SK-N-SH (cell line): Measurements from ENCODE around the gene AFAP1. TPM values are rescaled to one million over a fixed set of nuclear protein-coding genes. Genes with fewer than 3 reads are reported as not detected.

Experiments
- CTCF ChIA-PET: fragments of 300-600, 350-600 bp; formaldehyde crosslinking; extraction: SDS; loops from one replicate; lab custom pipeline; 2021; lab: Yijun Ruan, JAX
- POLR2A ChIA-PET: fragments of 350-600 bp; sonication (Branson Sonifier 250); formaldehyde crosslinking; extraction: SDS; loops from one replicate; lab custom pipeline; 2020; ENCODE audit warnings: antibody characterized with exemption, inconsistent platforms; lab: Yijun Ruan, JAX
- DNase-seq: peaks from one replicate; pipeline ENCODE4 v3.0.0; 2012
- H2AFZ ChIP-seq: fragments of 200-600 bp; sonication (generic); 2 replicates; pipeline ENCODE4 v1.8.1; 2016; ENCODE audit warnings: antibody characterized with exemption, mild to moderate bottlenecking, low read depth
- H3F3A ChIP-seq: fragments of 200-600 bp; sonication (generic); replicated peaks from 2 replicates; pipeline ENCODE3; 2016; ENCODE audit warnings: antibody characterized with exemption, mild to moderate bottlenecking; ENCODE audit not compliant: insufficient read depth
- H3K27ac ChIP-seq, 2 experiments: fragments of 200-500 bp in 1 of 2; fragments of 200-600 bp in 1 of 2; sonication (Bioruptor generic) in 1 of 2; sonication (generic), shearing (Covaris generic) in 1 of 2; 2 replicates each; pipeline versions ENCODE4 v1.5.1 to v1.6.1; 2014 to 2016; ENCODE audit warnings: low read depth in 2 of 2, inconsistent platforms in 1 of 2, low read length in 1 of 2, mild to moderate bottlenecking in 1 of 2, mixed read lengths in 1 of 2
- H3K27me3 ChIP-seq: fragments of 200-600 bp; sonication (generic), shearing (Covaris generic); 2 replicates; pipeline ENCODE4 v1.6.1; 2016; ENCODE audit warnings: mixed run types; ENCODE audit not compliant: insufficient read depth
- H3K36me3 ChIP-seq, 2 experiments: fragments of 200-500 bp in 1 of 2; fragments of 200-600 bp in 1 of 2; sonication (Bioruptor generic) in 1 of 2; sonication (generic) in 1 of 2; replicated peaks in 1 of 2; 2 replicates each; pipeline versions ENCODE3 to v1.5.1; 2014 to 2016; ENCODE audit warnings: low read length in 1 of 2, mild to moderate bottlenecking in 1 of 2; ENCODE audit not compliant: insufficient read depth in 2 of 2, control insufficient read depth in 1 of 2
- H3K4me1 ChIP-seq, 2 experiments: fragments of 200-500 bp in 1 of 2; fragments of 200-600 bp in 1 of 2; sonication (Bioruptor generic) in 1 of 2; sonication (generic), shearing (Covaris generic) in 1 of 2; 2 replicates each; pipeline versions ENCODE4 v1.5.1 to v1.6.1; 2014 to 2016; ENCODE audit warnings: low read depth in 1 of 2, low read length in 1 of 2, mixed run types in 1 of 2; ENCODE audit not compliant: insufficient read depth in 2 of 2, control insufficient read depth in 1 of 2
- H3K4me2 ChIP-seq: fragments of 200-600 bp; sonication (generic), shearing (Covaris generic); 2 replicates; pipeline ENCODE4 v1.6.1; 2017; ENCODE audit warnings: mixed run types
- H3K4me3 ChIP-seq, 2 experiments: fragments of 200-500 bp in 1 of 2; fragments of 200-600 bp in 1 of 2; sonication (Bioruptor generic) in 1 of 2; sonication (generic), shearing (Covaris generic) in 1 of 2; 2 replicates each; pipeline versions ENCODE4 v1.5.1 to v1.8.1; 2014 to 2016; ENCODE audit warnings: low read depth in 2 of 2, inconsistent platforms in 1 of 2, low read length in 1 of 2, mild to moderate bottlenecking in 1 of 2, mixed read lengths in 1 of 2, moderate library complexity in 1 of 2
- H3K79me2 ChIP-seq: fragments of 200-600 bp; sonication (generic); 2 replicates; pipeline ENCODE4 v1.8.1; 2017; ENCODE audit warnings: mild to moderate bottlenecking; ENCODE audit not compliant: insufficient read depth
- H3K9ac ChIP-seq: fragments of 200-600 bp; sonication (generic); 2 replicates; pipeline ENCODE4 v1.6.1; 2017; ENCODE audit warnings: mixed run types
- H3K9me2 ChIP-seq: fragments of 200-600 bp; sonication (generic); 2 replicates; pipeline ENCODE4 v1.6.1; 2017; ENCODE audit warnings: mixed run types
- H3K9me3 ChIP-seq: fragments of 200-600 bp; sonication (generic); 2 replicates; pipeline ENCODE4 v1.6.1; 2017; ENCODE audit warnings: mixed run types, mild to moderate bottlenecking, moderate library complexity
- H4K20me1 ChIP-seq: fragments of 200-600 bp; sonication (generic); 2 replicates; pipeline ENCODE4 v1.6.1; 2017; ENCODE audit warnings: mild to moderate bottlenecking, mixed run types; ENCODE audit not compliant: insufficient read depth
- CHD2 ChIP-seq: fragments of 150-350 bp; IDR thresholded peaks from 2 replicates; pipeline ENCODE4 v1.6.1; 2018; ENCODE audit warnings: low read length; ENCODE audit not compliant: partially characterized antibody
- FOSL2 ChIP-seq: IDR thresholded peaks from 2 replicates; pipeline ENCODE4 v1.4.0; 2012; ENCODE audit warnings: low read depth, mild to moderate bottlenecking, moderate library complexity, borderline replicate concordance
- FOXJ3 ChIP-seq: sonication (generic); formaldehyde crosslinking; IDR thresholded peaks from 2 replicates; pipeline ENCODE4 v1.5.1; 2020; ENCODE audit warnings: mild to moderate bottlenecking, missing genetic modification reagents
- FOXM1 ChIP-seq: IDR thresholded peaks from 2 replicates; pipeline ENCODE4 v1.4.0; 2012; ENCODE audit warnings: low read depth, mild to moderate bottlenecking
- GABPA ChIP-seq: IDR thresholded peaks from 2 replicates; pipeline ENCODE4 v1.4.0; 2012; ENCODE audit warnings: low read depth, mild to moderate bottlenecking
- MEF2A ChIP-seq: IDR thresholded peaks from 2 replicates; pipeline ENCODE4 v1.4.0; 2012; ENCODE audit warnings: low read depth, borderline replicate concordance
- NFIC ChIP-seq: IDR thresholded peaks from 2 replicates; pipeline ENCODE4 v1.4.0; 2012; ENCODE audit warnings: borderline replicate concordance
- NRF1 ChIP-seq: IDR thresholded peaks from 2 replicates; pipeline ENCODE4 v1.6.1; 2012; ENCODE audit warnings: low read depth, mild to moderate bottlenecking, low read length
- POLR2AphosphoS5 ChIP-seq: IDR thresholded peaks from 2 replicates; pipeline ENCODE4 v1.6.1; 2012; ENCODE audit warnings: low read depth, low read length
- RAD21 ChIP-seq: IDR thresholded peaks from 2 replicates; pipeline ENCODE4 v1.6.1; 2012; ENCODE audit warnings: mild to moderate bottlenecking, low read length
- RCOR1 ChIP-seq: fragments of 150-350 bp; IDR thresholded peaks from 2 replicates; pipeline ENCODE4 v1.6.1; 2017; ENCODE audit warnings: antibody characterized with exemption, low read length
- RXRA ChIP-seq: IDR thresholded peaks from 2 replicates; pipeline ENCODE4 v1.4.0; 2012; ENCODE audit warnings: low read depth, mild to moderate bottlenecking, borderline replicate concordance
- TEAD4 ChIP-seq: IDR thresholded peaks from 2 replicates; pipeline ENCODE4 v1.4.0; 2012; ENCODE audit warnings: mild to moderate bottlenecking, borderline replicate concordance; ENCODE audit not compliant: insufficient read depth
- USF1 ChIP-seq: IDR thresholded peaks from 2 replicates; pipeline ENCODE4 v1.4.0; 2012; ENCODE audit warnings: low read depth, borderline replicate concordance
- WGBS: methylation state at CpG from one replicate; pipeline ENCODE4 v1.1.6; 2017; ENCODE audit warnings: low lambda C conversion rate; 5-methylcytosine and 5-hydroxymethylcytosine counted together
- polyA plus RNA-seq, 3 experiments: library from polyadenylated mRNA; depleted of rRNA; stranded (reverse); fragments of >200 nt; gene quantifications; 2 replicates each; pipeline ENCODE4 v1.2.3, GENCODE V29; 2012
- TF ChIP-seq, protein P1 (sequence below): IDR thresholded peaks from 2 replicates; pipeline ENCODE4 v1.4.0; 2012; ENCODE audit warnings: low read depth, borderline replicate concordance
- TF ChIP-seq, protein P2 (sequence below): IDR thresholded peaks from 2 replicates; pipeline ENCODE4 v1.6.1; 2012; ENCODE audit warnings: mild to moderate bottlenecking, low read depth, low read length, moderate library complexity

Gene AFAP1
- polyA plus RNA-seq, 1 of the 3 experiments (the other 2 are of a cell fraction): 67.9 TPM

GRCh38 chr4:7739918-7740865 is 199.5 kb downstream of the AFAP1 start:
- H3K4me2 ChIP-seq: no peak overlapping the region
- WGBS: 81% methylated on average over 9 of the region's 45 CpGs
- no peak overlapping the region for H2AFZ ChIP-seq

More at GRCh38 chr4:7739918-7740865, 199.5 kb downstream of the AFAP1 start:
- no peaks in the 10 kb centered on the region for H4K20me1 ChIP-seq
- TF ChIP-seq FOSL2 (no peak), FOXJ3 (CRISPR knock-in tag) (no peak), POLR2AphosphoS5 (no peak), RXRA (no peak), CHD2 (no peak), MEF2A (no peak), FOXM1 (no peak), NRF1 (no peak), NFIC (no peak), RCOR1 (no peak), TEAD4 (no peak), GABPA (no peak), RAD21 (no peak), USF1 (no peak)
- TF ChIP-seq, protein P1, sequence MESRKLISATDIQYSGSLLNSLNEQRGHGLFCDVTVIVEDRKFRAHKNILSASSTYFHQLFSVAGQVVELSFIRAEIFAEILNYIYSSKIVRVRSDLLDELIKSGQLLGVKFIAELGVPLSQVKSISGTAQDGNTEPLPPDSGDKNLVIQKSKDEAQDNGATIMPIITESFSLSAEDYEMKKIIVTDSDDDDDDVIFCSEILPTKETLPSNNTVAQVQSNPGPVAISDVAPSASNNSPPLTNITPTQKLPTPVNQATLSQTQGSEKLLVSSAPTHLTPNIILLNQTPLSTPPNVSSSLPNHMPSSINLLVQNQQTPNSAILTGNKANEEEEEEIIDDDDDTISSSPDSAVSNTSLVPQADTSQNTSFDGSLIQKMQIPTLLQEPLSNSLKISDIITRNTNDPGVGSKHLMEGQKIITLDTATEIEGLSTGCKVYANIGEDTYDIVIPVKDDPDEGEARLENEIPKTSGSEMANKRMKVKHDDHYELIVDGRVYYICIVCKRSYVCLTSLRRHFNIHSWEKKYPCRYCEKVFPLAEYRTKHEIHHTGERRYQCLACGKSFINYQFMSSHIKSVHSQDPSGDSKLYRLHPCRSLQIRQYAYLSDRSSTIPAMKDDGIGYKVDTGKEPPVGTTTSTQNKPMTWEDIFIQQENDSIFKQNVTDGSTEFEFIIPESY: no peak
- TF ChIP-seq, protein P2, sequence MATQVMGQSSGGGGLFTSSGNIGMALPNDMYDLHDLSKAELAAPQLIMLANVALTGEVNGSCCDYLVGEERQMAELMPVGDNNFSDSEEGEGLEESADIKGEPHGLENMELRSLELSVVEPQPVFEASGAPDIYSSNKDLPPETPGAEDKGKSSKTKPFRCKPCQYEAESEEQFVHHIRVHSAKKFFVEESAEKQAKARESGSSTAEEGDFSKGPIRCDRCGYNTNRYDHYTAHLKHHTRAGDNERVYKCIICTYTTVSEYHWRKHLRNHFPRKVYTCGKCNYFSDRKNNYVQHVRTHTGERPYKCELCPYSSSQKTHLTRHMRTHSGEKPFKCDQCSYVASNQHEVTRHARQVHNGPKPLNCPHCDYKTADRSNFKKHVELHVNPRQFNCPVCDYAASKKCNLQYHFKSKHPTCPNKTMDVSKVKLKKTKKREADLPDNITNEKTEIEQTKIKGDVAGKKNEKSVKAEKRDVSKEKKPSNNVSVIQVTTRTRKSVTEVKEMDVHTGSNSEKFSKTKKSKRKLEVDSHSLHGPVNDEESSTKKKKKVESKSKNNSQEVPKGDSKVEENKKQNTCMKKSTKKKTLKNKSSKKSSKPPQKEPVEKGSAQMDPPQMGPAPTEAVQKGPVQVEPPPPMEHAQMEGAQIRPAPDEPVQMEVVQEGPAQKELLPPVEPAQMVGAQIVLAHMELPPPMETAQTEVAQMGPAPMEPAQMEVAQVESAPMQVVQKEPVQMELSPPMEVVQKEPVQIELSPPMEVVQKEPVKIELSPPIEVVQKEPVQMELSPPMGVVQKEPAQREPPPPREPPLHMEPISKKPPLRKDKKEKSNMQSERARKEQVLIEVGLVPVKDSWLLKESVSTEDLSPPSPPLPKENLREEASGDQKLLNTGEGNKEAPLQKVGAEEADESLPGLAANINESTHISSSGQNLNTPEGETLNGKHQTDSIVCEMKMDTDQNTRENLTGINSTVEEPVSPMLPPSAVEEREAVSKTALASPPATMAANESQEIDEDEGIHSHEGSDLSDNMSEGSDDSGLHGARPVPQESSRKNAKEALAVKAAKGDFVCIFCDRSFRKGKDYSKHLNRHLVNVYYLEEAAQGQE: no peak
- TF ChIP-seq, all 33 proteins: peak for 0
- CTCF ChIA-PET: interaction anchor here (0.6 to 1.8 kb wide), 2 partner anchors 21 to 490 kb away, joined by 3 to 9 read pairs; no protein-coding TSS in a partner anchor
- Histone ChIP-seq H3K36me3 (peaks cover 0 to 5% of the 10 kb centered on the region in 2 experiments), H3K4me3 (no peak overlapping the region), H3K4me1 (peaks cover 0 to 11% of the 10 kb centered on the region in 2 experiments; a peak in 1 of 4 replicates), H3K9me3 (no peaks in the 10 kb centered on the region), H3K27ac (no peak overlapping the region), H3K27me3 (no peaks in the 10 kb centered on the region), H3K79me2 (no peaks in the 10 kb centered on the region), H3K9me2 (no peaks in the 10 kb centered on the region), H3K9ac (no peak overlapping the region), H3F3A (no peaks in the 10 kb centered on the region)
- POLR2A ChIA-PET: no interaction called here
- no peak for DNase-seq
